ENCODE data around the gene MATK. TPM values are rescaled to one million over a fixed set of nuclear protein-coding genes. Genes with fewer than 3 reads are reported as not detected.

Gene MATK
- polyA plus RNA-seq, 1 donor from 2014 or later = 5.9 TPM

DNA sequence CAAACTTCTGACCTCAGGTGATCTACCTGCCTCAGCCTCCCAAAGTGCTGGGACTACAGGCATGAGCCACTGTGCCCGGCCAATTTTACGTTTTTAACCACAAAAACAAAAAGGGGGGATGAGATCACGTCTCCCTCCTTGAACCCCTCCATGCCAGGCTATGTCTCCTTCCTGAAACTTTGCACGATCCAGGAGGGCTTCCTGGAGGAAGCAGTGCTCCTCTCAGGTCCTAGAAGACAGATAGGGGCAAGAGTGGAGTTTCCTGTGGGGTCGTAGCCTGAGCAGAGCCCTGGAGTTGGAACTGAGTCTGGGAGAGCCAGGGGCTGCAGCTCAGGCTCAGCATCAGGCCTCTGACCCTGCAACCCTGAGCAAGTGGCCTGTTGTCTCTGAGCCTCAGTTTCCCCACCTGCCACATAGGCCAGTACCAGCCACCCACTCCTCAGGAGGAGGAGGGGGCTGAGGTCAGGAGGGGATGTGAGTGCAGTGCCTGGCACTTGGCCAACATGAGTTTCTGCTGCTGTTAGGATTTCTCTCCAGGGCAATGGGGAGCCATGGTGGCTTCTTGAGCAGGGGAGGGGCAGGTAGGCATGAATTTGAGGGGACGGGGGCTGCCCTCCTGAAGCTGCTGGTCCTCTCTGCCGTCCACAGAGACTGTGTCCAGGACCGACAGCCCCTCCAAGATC lies 40.7 kb downstream of the MATK start:
- Mint-ChIP-seq H3K36me3 (peaks cover 3% of the 10 kb centered on the region), H3K27ac (no peak overlapping the region), H3K4me3 (no peak overlapping the region), H3K9me3 (peaks cover 0 to 4% (median 0%) of the 10 kb centered on the region in 3 donors), H3K27me3 (no peaks in the 10 kb centered on the region), H3K4me1 (no peaks in the 10 kb centered on the region)

DNA sequence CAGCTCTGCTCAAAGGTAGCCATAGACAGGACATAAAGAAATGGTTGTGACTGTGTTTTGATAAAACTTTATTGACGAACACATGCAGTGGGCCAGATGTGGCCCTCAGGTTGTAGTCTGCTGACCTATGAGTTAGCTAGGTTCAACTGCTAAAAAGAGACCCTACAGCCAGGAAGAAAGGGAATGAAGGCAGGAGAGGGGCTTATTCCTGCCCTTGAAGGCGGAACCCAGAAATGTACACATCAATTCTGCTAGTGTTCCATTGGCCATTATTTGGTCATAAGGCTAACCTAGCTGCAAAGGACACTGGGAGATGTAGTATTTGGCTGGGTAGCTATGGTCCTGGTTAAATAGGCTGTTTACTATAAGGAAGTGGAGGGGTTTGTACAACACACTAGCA lies 42.7 kb downstream of the MATK start:
- H3K27ac Mint-ChIP-seq = no peak overlapping the region
- no peaks in the 10 kb centered on the region for H3K27me3 Mint-ChIP-seq
- H3K4me1 Mint-ChIP-seq = no peaks in the 10 kb centered on the region
- no peak overlapping the region for H3K4me3 Mint-ChIP-seq
- no peaks in the 10 kb centered on the region for H3K36me3 Mint-ChIP-seq
- H3K9me3 Mint-ChIP-seq = peaks cover 0 to 4% (median 0%) of the 10 kb centered on the region in 3 donors

DNA sequence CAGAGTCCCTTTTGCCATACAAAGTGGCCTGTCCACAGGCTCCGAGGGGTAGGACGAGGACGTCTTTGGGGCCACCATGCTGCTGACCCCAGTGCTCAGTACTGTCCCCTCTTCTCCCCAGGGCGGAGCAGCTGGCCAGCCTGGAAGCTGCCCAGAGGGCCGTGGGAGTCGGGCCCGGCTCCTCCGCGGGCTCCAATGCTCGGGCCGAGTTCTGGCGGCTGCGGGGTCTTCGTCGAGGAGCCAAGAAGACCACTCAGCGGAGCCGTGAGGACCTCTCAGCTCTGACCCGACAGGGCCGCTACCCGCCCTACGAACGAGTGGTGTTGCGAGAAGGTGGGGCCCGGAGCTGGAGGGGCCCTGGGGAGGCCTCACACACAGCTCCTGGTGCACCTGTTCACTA lies 45.8 kb downstream of the MATK start:
- H3K4me1 Mint-ChIP-seq = no peaks in the 10 kb centered on the region
- H3K27ac Mint-ChIP-seq = no peak overlapping the region
- peaks cover 0 to 4% (median 0%) of the 10 kb centered on the region in 3 donors for H3K9me3 Mint-ChIP-seq
- H3K27me3 Mint-ChIP-seq = peaks cover 5% of the 10 kb centered on the region
- no peaks in the 10 kb centered on the region for H3K36me3 Mint-ChIP-seq
- no peak overlapping the region for H3K4me3 Mint-ChIP-seq

DNA sequence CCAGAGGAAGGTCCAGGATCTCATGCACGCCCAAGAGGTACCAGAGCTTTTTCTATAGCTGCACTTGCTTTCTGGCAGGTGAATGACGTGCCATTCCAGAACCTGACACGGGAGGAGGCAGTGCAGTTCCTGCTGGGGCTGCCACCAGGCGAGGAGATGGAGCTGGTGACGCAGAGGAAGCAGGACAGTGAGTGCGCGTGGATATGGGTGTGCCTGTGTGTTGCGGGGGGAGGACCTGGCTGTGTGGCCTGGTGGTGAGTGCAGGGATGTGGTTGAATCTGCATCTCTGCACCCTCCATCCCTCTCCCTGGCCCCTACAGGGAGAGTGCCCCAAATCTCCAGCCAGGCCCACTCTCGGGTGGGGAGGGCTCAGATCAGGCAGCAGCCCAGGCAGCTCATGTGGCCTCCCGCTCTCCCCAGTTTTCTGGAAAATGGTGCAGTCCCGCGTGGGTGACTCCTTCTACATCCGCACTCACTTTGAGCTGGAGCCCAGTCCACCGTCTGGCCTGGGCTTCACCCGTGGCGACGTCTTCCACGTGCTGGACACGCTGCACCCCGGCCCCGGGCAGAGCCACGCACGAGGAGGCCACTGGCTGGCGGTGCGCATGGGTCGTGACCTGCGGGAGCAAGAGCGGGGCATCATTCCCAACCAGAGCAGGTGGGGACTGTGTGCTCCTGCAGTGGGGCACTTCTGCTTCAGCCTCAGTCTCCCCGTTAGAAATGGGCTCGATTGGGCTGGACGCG lies 47.5 kb downstream of the MATK start:
- Mint-ChIP-seq H3K27me3 (peaks cover 5% of the 10 kb centered on the region), H3K4me3 (no peak overlapping the region), H3K4me1 (no peaks in the 10 kb centered on the region), H3K27ac (no peak overlapping the region), H3K9me3 (peaks cover 0 to 4% (median 0%) of the 10 kb centered on the region in 3 donors), H3K36me3 (no peaks in the 10 kb centered on the region)

DNA sequence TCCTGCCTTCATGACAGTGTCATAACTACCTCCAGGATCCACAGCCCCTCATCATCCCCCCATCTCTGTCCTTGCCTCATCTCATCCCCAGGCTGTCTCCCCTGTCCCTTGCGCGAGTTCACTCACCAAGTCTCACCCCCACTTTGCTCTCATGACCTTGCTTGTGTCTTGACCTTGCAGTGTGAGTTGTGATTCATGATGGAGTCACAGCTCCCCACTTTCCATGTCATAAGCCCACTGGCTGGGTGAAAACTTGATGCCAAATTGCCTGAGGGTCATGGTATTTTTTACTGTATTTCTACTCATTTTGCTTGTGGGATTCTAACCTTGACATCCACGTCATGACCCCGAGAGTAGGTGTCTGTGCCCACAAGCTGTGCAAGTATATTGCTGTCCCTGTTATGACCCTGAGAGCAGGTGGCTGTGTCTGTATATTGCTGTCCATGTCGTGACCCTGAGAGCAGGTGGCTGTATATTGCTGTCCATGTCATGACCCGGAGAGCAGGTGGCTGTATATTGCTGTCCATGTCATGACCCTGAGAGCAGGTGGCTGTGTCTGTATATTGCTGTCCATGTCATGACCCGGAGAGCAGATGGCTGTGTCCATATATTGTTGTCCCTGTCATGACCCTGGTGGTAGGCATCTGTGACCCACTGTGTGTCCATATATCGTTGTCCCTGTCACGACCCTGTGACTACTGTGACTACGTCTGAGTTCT lies 48.5 kb downstream of the MATK start:
- Mint-ChIP-seq H3K9me3 (peaks cover 0 to 2% (median 0%) of the 10 kb centered on the region in 3 donors), H3K4me3 (no peak overlapping the region), H3K36me3 (no peaks in the 10 kb centered on the region), H3K27me3 (peaks cover 5% of the 10 kb centered on the region), H3K27ac (no peak overlapping the region), H3K4me1 (no peaks in the 10 kb centered on the region)

DNA sequence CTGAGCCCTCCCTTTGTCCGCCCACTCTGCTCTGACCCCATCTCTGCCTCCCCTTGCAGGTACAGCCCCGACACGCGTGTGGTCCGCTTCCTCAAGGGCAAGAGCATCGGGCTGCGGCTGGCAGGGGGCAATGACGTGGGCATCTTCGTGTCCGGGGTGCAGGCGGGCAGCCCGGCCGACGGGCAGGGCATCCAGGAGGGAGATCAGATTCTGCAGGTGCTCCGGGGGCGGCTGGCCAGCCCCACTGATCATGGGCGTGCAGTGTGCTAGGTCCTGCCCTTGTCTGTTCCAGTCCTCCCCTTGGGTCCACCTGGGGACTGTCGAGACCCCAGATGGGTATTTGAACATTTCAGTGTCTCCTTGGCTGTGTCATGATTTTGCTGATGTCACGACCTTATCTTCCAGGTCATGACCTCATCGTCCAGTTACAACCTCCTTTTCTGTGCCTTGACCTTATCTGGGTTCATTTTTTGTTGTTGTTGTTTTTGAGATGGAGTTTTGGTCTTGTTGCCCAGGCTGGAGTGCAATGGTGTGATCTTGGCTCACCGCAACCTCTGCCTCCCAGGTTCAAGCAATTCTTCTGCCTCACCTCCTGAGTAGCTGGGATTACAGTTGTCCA lies 50.0 kb downstream of the MATK start:
- H3K27me3 Mint-ChIP-seq = peaks cover 5% of the 10 kb centered on the region
- no peak overlapping the region for H3K27ac Mint-ChIP-seq
- H3K36me3 Mint-ChIP-seq = no peaks in the 10 kb centered on the region
- no peak overlapping the region for H3K4me3 Mint-ChIP-seq
- peaks cover 0 to 2% (median 0%) of the 10 kb centered on the region in 3 donors for H3K9me3 Mint-ChIP-seq
- no peaks in the 10 kb centered on the region for H3K4me1 Mint-ChIP-seq

DNA sequence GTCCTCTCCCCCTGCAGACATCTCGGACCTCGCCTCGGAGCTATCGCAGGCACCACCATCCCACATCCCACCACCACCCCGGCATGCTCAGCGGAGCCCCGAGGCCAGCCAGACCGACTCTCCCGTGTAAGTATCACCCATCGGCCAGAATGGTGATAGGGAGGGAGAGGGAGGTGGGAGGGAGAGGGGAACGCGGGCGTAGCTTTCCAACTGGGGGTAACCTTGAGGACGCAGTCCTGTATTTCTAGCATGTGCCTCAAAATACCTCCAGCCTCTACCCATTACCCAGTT lies 51.9 kb downstream of the MATK start:
- Mint-ChIP-seq H3K9me3 (peaks cover 0 to 2% (median 0%) of the 10 kb centered on the region in 3 donors), H3K27ac (no peak overlapping the region), H3K27me3 (peaks cover 5% of the 10 kb centered on the region), H3K4me1 (no peaks in the 10 kb centered on the region), H3K4me3 (no peak overlapping the region), H3K36me3 (peaks cover 2% of the 10 kb centered on the region)

DNA sequence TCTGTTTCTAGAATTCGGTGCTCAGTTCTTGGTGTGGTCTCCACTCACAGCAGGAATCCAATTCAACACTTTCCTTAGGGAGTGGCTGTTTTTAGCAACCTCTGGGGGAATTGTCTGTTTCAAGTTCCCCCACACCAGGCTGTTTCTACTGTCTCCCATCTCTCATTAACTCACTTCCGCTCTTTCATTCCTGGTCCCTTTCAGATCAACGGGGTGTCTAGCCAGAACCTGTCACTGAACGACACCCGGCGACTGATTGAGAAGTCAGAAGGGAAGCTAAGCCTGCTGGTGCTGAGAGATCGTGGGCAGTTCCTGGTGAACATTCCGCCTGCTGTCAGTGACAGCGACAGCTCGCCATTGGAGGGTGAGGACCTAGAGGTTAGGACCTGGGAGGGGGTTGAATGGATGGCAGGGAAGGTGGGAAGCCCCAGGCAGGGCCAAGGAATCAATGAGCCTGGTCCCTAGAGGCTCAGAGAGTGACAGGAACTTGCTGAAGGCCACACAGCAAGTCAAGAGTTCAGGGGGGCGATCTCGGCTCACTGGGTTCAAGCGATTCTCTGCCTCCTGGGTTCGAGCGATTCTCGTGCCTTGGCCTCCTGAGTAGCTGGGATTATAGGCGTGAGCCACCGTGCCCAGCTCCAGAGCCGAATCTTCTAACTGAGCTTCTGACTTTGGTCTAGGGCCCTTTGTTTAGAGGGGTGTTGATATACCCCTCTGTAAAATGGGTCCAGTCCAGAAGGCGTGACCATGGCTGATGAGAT lies 52.5 kb downstream of the MATK start:
- Mint-ChIP-seq H3K27ac (no peak overlapping the region), H3K9me3 (peaks cover 0 to 2% (median 0%) of the 10 kb centered on the region in 3 donors), H3K4me1 (no peaks in the 10 kb centered on the region), H3K4me3 (no peak overlapping the region), H3K27me3 (peaks cover 5% of the 10 kb centered on the region), H3K36me3 (peaks cover 2% of the 10 kb centered on the region)

DNA sequence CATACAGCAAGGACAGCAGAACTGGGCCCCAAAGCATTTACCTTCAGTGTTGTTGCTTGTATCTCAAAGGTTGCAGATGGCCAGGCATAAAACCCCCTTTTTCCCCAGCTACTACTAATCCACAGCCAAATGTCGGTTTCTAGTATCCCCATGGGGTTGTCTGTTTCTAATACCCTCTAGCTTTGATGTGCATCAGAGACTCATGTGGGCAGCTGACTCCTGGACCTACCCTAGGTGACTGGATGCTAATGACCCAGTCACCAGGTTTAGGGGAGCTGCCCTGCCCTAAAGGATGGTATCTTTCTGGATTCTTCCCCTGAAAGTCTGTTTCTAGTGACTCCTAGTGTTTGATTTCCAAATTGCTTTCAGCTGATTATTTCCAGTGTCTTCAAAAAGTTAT lies 54.1 kb downstream of the MATK start:
- Mint-ChIP-seq H3K4me3 (no peak overlapping the region), H3K4me1 (no peaks in the 10 kb centered on the region), H3K36me3 (peaks cover 2% of the 10 kb centered on the region), H3K27ac (no peak overlapping the region), H3K27me3 (no peaks in the 10 kb centered on the region), H3K9me3 (peaks cover 0 to 2% (median 0%) of the 10 kb centered on the region in 3 donors)

DNA sequence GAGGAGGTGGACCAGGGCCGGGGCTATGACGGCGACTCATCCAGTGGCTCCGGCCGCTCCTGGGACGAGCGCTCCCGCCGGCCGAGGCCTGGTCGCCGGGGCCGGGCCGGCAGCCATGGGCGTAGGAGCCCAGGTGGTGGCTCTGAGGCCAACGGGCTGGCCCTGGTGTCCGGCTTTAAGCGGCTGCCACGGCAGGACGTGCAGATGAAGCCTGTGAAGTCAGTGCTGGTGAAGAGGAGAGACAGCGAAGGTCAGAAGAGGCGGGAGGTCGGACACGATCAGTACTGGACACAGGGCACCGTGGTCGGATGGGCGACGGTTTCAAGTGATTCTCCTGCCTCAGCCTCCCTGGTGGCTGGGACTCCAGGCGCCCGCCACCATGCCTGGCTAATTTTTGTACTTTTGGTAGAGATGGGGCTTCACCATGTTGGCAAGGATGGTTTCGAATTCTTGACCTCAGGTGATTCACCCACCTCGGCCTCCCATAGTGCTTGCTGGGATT lies 55.7 kb downstream of the MATK start:
- H3K9me3 Mint-ChIP-seq = peaks cover 0 to 2% (median 0%) of the 10 kb centered on the region in 3 donors
- no peaks in the 10 kb centered on the region for H3K4me1 Mint-ChIP-seq
- peaks cover 2% of the 10 kb centered on the region for H3K36me3 Mint-ChIP-seq
- no peaks in the 10 kb centered on the region for H3K27me3 Mint-ChIP-seq
- no peak overlapping the region for H3K4me3 Mint-ChIP-seq
- no peak overlapping the region for H3K27ac Mint-ChIP-seq

Other genes starting within 250 kb of the MATK start
- not detected for gene TEKTIP1, start 247.2 kb downstream of the MATK start, polyA plus RNA-seq
- gene MFSD12, start 228.8 kb downstream of the MATK start, polyA plus RNA-seq = 51.9 TPM
- 49.3 TPM for gene HMG20B, start 213.4 kb downstream of the MATK start, polyA plus RNA-seq
- gene GIPC3, start 200.9 kb downstream of the MATK start, polyA plus RNA-seq = not detected
- gene TBXA2R, start 179.5 kb downstream of the MATK start, polyA plus RNA-seq = 3.3 TPM
- 20.6 TPM for gene CACTIN, start 159.6 kb downstream of the MATK start, polyA plus RNA-seq
- gene PIP5K1C, start 85.9 kb downstream of the MATK start, polyA plus RNA-seq = 11.5 TPM
- 4.9 TPM for gene TJP3, start 78.0 kb downstream of the MATK start, polyA plus RNA-seq
- 36.9 TPM for gene APBA3, start 24.7 kb downstream of the MATK start, polyA plus RNA-seq
- 138 TPM for gene MRPL54, start 23.7 kb downstream of the MATK start, polyA plus RNA-seq
- gene RAX2, start 14.2 kb downstream of the MATK start, polyA plus RNA-seq = not detected
- 0.38 TPM for gene ZFR2, start 82.7 kb upstream of the MATK start, polyA plus RNA-seq
- not detected for gene ATCAY, start 94.3 kb upstream of the MATK start, polyA plus RNA-seq
- gene NMRK2, start 146.7 kb upstream of the MATK start, polyA plus RNA-seq = not detected
- 34.7 TPM for gene DAPK3, start 184.7 kb upstream of the MATK start, polyA plus RNA-seq
- 1,056 TPM for gene EEF2, start 199.1 kb upstream of the MATK start, polyA plus RNA-seq
- gene PIAS4, start 221.4 kb upstream of the MATK start, polyA plus RNA-seq = 8.9 TPM

Measured in IgD-negative memory B cell (primary cell).